Subcutaneous abdominal adipose tissue (tissue), 5 donors: ENCODE data around the gene STK4.

Source experiments
- H3K27ac ChIP-seq: one replicate; pipeline ENCODE4 v1.7.0; 2013; ENCODE audit warnings: low read depth, mild to moderate bottlenecking, inconsistent platforms, low read length, moderate library complexity
- H3K27me3 ChIP-seq, 5 donors: one replicate each; pipeline ENCODE4 v1.7.0; 2013; ENCODE audit warnings: low read length in 5 of 5, inconsistent platforms in 1 of 5; ENCODE audit not compliant: control insufficient read depth in 5 of 5, insufficient read depth in 4 of 5
- H3K36me3 ChIP-seq, 5 donors: one replicate each; pipeline ENCODE4 v1.7.0; 2013; ENCODE audit warnings: low read length in 5 of 5; ENCODE audit not compliant: control insufficient read depth in 5 of 5, insufficient read depth in 5 of 5
- H3K4me1 ChIP-seq, 5 donors: one replicate each; pipeline ENCODE4 v1.7.0; 2013; ENCODE audit warnings: low read length in 5 of 5, mild to moderate bottlenecking in 3 of 5, moderate library complexity in 1 of 5; ENCODE audit not compliant: control insufficient read depth in 5 of 5, insufficient read depth in 5 of 5
- H3K4me3 ChIP-seq, 5 donors: one replicate each; pipeline ENCODE4 v1.7.0; 2013; ENCODE audit warnings: low read length in 5 of 5, low read depth in 1 of 5
- H3K9ac ChIP-seq, 5 donors: one replicate each; pipeline ENCODE4 v1.7.0; 2013; ENCODE audit warnings: low read length in 5 of 5, mild to moderate bottlenecking in 4 of 5, moderate library complexity in 3 of 5
- H3K9me3 ChIP-seq, 5 donors: one replicate each; pipeline ENCODE4 v1.7.0; 2013; ENCODE audit warnings: low read length in 5 of 5; ENCODE audit not compliant: control insufficient read depth in 5 of 5
- donor health status: healthy.
- donor health status: healthy.
- donor health status: healthy.
- donor health status: healthy.
- donor health status: healthy.

The STK4 gene

DNA sequence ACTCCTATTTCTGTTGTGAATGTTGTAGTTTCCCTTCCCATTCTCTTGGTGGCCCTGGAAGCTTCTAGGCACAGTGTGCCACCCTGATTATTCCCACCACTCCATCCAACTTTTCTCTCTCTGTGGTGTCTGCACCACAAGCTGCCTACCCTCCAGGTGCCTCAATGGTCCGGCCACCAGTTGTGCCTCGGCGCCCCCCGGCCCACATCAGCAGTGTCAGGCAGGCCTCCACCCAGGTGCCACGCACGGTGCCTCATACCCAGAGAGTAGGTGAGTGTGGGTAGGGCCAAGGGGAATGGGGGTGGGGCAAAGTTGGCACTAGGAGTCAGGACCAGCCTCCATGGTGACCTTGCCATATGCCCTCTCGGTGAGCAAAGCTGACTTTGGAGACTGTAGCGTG, 33.4 kb upstream of the STK4 start:
- Histone ChIP-seq H3K36me3 (peaks cover 0 to 41% (median 12%) of the 10 kb centered on the region in 5 donors), H3K9ac (no peak overlapping the region), H3K4me3 (no peak overlapping the region), H3K27me3 (no peaks in the 10 kb centered on the region), H3K27ac (no peak overlapping the region), H3K9me3 (no peaks in the 10 kb centered on the region), H3K4me1 (peaks cover 0 to 2% (median 0%) of the 10 kb centered on the region in 5 donors)

DNA sequence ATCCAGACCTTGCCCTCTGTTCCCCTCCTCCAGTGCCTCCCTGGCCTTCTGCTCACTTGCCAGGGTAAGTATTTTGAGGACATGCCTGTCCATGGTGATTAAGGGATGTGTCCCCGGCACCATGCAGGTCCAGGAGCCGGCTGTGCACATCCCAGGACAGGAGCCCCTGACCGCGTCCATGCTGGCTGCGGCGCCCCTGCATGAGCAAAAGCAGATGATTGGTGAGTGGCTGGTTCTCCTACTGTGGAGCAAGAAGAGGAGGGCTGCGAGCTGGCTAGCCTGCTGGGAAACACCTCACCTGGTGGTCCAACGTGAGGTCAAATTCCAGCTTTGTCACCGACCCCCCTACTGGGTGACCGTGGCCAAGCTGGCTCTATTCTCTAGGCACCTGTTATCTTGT, 29.8 kb upstream of the STK4 start:
- H3K27ac ChIP-seq = no peak overlapping the region
- H3K4me3 ChIP-seq = no peak overlapping the region
- no peak overlapping the region for H3K9ac ChIP-seq
- no peaks in the 10 kb centered on the region for H3K9me3 ChIP-seq
- H3K4me1 ChIP-seq = peaks cover 0 to 19% (median 7%) of the 10 kb centered on the region in 5 donors
- H3K36me3 ChIP-seq = peaks cover 0 to 57% (median 18%) of the 10 kb centered on the region in 5 donors
- H3K27me3 ChIP-seq = no peaks in the 10 kb centered on the region

- peak overlapping the region in 1 of 5 donors; percentile 1 for H3K9ac ChIP-seq
Observed at GRCh38 chr20:44938637-44939036, 27.7 kb upstream of the STK4 start.

DNA sequence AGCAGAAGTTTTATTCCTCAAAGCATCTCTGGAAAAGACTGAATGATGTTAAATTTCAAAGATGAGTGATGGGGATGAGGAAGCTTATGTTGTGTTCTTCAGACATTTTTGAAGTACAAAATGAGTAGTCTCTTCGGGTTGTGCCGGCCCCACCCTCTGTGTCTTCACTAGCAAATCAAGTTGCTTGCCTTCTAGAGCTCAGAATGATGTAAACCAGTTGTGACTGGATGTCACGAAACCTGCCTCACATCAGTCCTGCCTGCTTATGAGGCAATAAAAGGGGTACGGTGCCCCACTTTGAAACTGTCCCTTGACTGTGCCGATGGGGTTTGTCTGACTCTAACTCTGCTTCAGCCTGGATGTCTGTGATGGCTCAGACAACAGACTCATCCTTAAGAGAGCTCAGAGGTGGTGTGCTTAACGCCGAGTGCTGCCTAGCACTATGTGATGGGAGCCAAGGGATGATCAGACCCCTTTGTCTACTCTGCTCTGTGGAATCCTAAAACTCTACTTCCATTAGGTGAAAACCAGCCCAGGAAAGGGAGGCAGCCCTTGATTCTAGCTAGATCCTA, 25.1 kb upstream of the STK4 start:
- H3K9ac ChIP-seq = no peak overlapping the region
- no peaks in the 10 kb centered on the region for H3K9me3 ChIP-seq
- H3K36me3 ChIP-seq = peaks cover 0 to 81% (median 47%) of the 10 kb centered on the region in 5 donors
- H3K27me3 ChIP-seq = no peaks in the 10 kb centered on the region
- peaks cover 0 to 19% (median 7%) of the 10 kb centered on the region in 5 donors for H3K4me1 ChIP-seq
- H3K4me3 ChIP-seq = no peak overlapping the region
- H3K27ac ChIP-seq = no peak overlapping the region

More at GRCh38 chr20:44938637-44939036, 27.7 kb upstream of the STK4 start:
- peaks cover 0 to 19% (median 7%) of the 10 kb centered on the region in 5 donors for H3K4me1 ChIP-seq
- H3K36me3 ChIP-seq = peaks cover 0 to 69% (median 38%) of the 10 kb centered on the region in 5 donors
- H3K27ac ChIP-seq = no peak overlapping the region
- H3K9me3 ChIP-seq = no peaks in the 10 kb centered on the region
- H3K27me3 ChIP-seq = no peaks in the 10 kb centered on the region
- no peak overlapping the region for H3K4me3 ChIP-seq

DNA sequence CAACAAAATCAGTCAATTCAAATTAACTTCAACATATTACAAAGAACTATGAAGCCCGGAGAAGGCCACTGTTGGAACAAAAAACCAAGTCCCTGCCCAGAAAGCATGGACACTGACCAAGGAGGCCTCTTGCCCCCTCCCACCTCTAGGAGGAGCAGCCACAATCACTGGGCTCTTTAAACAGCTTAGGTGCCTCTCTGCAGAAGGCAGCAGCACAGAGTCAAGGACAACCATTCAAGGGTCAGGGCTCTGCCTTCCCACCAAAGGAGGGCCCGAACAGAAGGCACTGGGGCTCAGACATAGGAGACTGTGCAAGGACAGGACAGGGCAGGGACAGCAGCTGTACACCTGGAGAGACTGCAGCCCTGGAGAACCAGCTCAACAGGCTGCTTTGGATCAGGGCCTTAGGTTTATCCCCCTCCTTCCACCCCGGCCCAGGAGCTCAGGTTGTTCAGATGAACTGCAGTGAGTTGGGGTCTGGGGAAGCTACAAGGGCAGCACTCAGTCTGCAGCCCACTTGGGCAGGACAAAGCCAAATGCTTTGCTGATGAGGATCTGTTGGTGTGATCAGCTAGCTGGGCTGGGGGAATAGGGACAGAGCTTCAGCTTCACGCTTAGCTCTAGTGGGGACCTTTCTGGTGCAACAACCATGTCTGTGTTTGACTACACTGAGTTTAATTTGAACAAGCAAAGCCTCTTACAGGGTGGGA, 23.9 kb upstream of the STK4 start:
- Histone ChIP-seq H3K9ac (no peak overlapping the region), H3K9me3 (no peaks in the 10 kb centered on the region), H3K4me1 (peaks cover 0 to 19% (median 7%) of the 10 kb centered on the region in 5 donors), H3K27ac (no peak overlapping the region), H3K4me3 (no peak overlapping the region), H3K36me3 (peaks cover 3 to 83% (median 54%) of the 10 kb centered on the region in 5 donors), H3K27me3 (no peaks in the 10 kb centered on the region)

- Histone ChIP-seq H3K27me3 (no peaks in the 10 kb centered on the region), H3K9ac (no peak overlapping the region), H3K4me3 (no peak overlapping the region), H3K4me1 (peaks cover 0 to 8% (median 0%) of the 10 kb centered on the region in 5 donors), H3K36me3 (peaks cover 6 to 91% (median 60%) of the 10 kb centered on the region in 5 donors), H3K9me3 (no peaks in the 10 kb centered on the region), H3K27ac (no peak overlapping the region)
Observed at GRCh38 chr20:44943828-44944227, 22.5 kb upstream of the STK4 start.

DNA sequence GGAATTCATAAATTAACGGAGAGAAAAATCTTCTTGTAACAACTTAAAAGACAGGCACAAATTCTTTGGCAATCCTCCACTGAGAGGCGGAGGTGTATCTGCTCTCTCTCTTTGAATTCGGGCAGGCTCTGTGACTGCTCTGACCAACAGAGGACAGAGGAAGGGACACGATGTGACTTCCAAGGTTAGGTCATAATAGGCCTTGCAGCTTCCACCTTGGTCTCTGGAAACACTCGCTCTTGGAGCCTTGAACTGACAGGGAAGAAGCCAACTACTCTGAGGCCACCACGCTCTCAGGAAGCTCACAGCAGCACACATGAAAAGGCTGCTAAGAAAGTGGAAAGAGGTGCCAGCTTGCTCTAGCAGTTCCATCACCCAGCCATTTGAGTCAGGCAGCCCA, 21.1 kb upstream of the STK4 start:
- H3K36me3 ChIP-seq = peaks cover 7 to 95% (median 65%) of the 10 kb centered on the region in 5 donors

GRCh38 chr20:44946271-44946852, 19.9 kb upstream of the STK4 start:
- peaks cover 9 to 96% (median 66%) of the 10 kb centered on the region in 5 donors for H3K36me3 ChIP-seq
- H3K27me3 ChIP-seq = no peaks in the 10 kb centered on the region
- H3K4me1 ChIP-seq = no peaks in the 10 kb centered on the region
- no peak overlapping the region for H3K9ac ChIP-seq
- no peak overlapping the region for H3K4me3 ChIP-seq
- no peaks in the 10 kb centered on the region for H3K9me3 ChIP-seq
- no peak overlapping the region for H3K27ac ChIP-seq

More for the DNA sequence above, 21.1 kb upstream of the STK4 start:
- no peak overlapping the region for H3K27ac ChIP-seq
- no peaks in the 10 kb centered on the region for H3K4me1 ChIP-seq
- H3K27me3 ChIP-seq = no peaks in the 10 kb centered on the region
- no peak overlapping the region for H3K4me3 ChIP-seq
- no peaks in the 10 kb centered on the region for H3K9me3 ChIP-seq
- no peak overlapping the region for H3K9ac ChIP-seq

DNA sequence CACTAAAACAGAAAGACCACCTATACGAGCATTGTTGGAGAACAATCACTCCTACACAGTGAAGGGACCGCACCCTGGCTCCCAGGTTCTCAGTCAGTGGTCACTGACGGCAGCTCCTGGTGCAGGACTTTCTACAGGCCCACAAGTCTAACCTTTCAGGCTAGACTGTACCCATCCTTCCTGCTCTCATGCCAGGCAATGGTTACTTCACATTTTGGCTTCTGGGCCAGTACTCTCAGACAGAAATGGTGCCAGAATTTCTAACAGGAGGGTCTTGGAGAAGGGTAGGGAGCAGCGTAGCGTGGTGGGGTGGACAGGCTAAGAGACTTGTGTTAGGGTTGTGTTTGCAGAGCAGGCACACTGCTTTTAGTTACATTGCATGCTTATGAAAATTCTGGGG, 18.2 kb upstream of the STK4 start:
- Histone ChIP-seq H3K4me3 (no peak overlapping the region), H3K27me3 (no peaks in the 10 kb centered on the region), H3K4me1 (no peaks in the 10 kb centered on the region), H3K27ac (no peak overlapping the region), H3K9ac (peak overlapping the region in 1 of 5 donors; percentile 9), H3K9me3 (no peaks in the 10 kb centered on the region), H3K36me3 (peaks cover 10 to 89% (median 62%) of the 10 kb centered on the region in 5 donors)

DNA sequence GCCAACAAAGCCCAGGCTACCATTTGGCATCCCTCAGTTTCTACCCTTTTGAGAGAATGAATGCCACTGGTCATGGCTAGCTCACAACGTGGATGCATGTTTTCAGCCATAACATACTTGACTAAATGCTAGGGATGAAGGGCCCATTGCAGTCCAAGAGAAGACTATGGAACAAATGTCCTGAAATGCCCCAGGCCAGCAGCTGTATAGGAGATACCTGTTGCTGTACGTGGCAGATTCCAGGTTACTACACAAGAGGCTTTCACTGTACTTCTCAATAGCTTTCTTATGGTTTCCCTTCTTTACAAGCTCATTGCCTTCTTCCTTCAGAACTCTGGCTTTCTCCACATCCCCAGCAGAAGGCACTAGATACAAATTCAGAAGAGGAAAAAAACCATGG, 17.8 kb upstream of the STK4 start:
- Histone ChIP-seq H3K4me3 (no peak overlapping the region), H3K27ac (no peak overlapping the region), H3K36me3 (peaks cover 10 to 88% (median 59%) of the 10 kb centered on the region in 5 donors), H3K27me3 (no peaks in the 10 kb centered on the region), H3K4me1 (no peaks in the 10 kb centered on the region), H3K9me3 (no peaks in the 10 kb centered on the region), H3K9ac (no peak overlapping the region)
